Activated T-cell treated with anti-CD3 and anti-CD28 coated beads, Interleukin-2, amount 50 U/mL, for 72 hours (primary cell): ENCODE measurements around the gene TRA2B. TPM values are rescaled to one million over a fixed set of nuclear protein-coding genes. Genes with fewer than 3 reads are reported as not detected.

Source experiments
- ATAC-seq, 2 donors: fragments of 150-1000 bp; cut with Tn5 transposase; replicated peaks in 1 of 2; 2 replicates each; pipeline ENCODE4 v1.10.0; 2021; ENCODE audit warnings: moderate library complexity in 2 of 2, mild to moderate bottlenecking in 1 of 2
- DNase-seq, 2 donors: peaks; one replicate each; pipeline ENCODE4 v3.0.0; 2021 to 2022; ENCODE audit warnings: mixed read lengths in 1 of 2
- H3K27ac Mint-ChIP-seq: one replicate; pipeline ENCODE4 v1.8.0; 2022; ENCODE audit warnings: mild to moderate bottlenecking, moderate library complexity, mixed read lengths
- H3K27me3 Mint-ChIP-seq: one replicate; pipeline ENCODE4 v1.8.0; 2022; ENCODE audit warnings: low read depth, mixed read lengths
- H3K36me3 Mint-ChIP-seq, 2 donors: one replicate each; pipeline ENCODE4 v1.8.0; 2022; ENCODE audit warnings: mixed read lengths in 2 of 2, mild to moderate bottlenecking in 1 of 2; ENCODE audit not compliant: insufficient read depth in 2 of 2
- H3K4me1 Mint-ChIP-seq: one replicate; pipeline ENCODE4 v1.8.0; 2022; ENCODE audit warnings: low read depth, mixed read lengths
- H3K4me3 Mint-ChIP-seq, 2 donors: one replicate each; pipeline ENCODE4 v1.8.0; 2022; ENCODE audit warnings: mild to moderate bottlenecking in 2 of 2, mixed read lengths in 2 of 2, moderate library complexity in 2 of 2
- H3K9me3 Mint-ChIP-seq, 2 donors: one replicate each; pipeline ENCODE4 v1.8.0; 2022; ENCODE audit warnings: mixed read lengths in 2 of 2
- total RNA-seq, 2 donors: library from RNA; stranded (reverse); gene quantifications; one replicate each; pipeline ENCODE4 v1.2.3, GENCODE V29; 2022

Gene TRA2B
- total RNA-seq, 2 donors from 2014 or later: 215 to 233 TPM

DNA sequence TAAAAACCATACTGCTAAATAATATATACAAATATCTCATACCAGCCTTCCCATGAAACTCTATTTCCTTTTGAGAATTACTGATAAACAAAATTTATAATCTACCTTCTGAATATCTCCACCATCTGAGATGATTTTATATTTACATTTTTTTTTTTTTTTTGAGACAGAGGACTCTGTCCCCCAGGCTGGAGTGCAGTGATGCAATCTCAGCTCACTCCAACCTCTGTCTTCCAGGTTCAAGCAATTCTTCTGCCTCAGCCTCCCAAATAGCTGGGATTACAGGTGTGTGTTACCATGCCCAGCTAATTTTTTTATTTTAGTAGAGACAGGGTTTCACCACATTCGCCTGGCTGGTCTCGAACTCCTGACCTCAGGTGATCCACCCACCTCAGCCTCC lies 70.2 kb downstream of the TRA2B start:
- no peaks in the 10 kb centered on the region for H3K36me3 Mint-ChIP-seq
- DNase-seq (no peak), ATAC-seq (no peak)
- H3K9me3 Mint-ChIP-seq: no peaks in the 10 kb centered on the region
- no peaks in the 10 kb centered on the region for H3K27me3 Mint-ChIP-seq
- H3K4me1 Mint-ChIP-seq: no peaks in the 10 kb centered on the region
- H3K4me3 Mint-ChIP-seq: no peak overlapping the region
- no peak overlapping the region for H3K27ac Mint-ChIP-seq

DNA sequence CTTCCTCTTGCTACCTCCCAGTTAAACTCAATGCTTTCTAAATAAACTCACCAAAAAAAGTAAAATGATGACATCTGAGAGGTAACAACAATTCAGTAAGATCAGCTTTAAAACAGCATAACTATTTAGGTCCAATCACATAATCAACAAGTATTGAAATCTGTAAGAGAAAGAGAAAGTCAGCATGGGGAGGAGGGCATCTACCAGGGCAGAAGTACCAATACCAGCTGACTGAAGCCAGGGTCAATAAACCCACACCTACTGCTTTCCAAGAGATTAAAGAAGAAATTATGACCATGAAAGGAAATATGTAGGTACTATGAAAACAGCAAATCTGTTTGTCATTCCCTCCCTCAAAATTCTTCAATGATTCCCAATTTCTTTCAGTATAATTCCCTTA lies 70.8 kb downstream of the TRA2B start:
- Mint-ChIP-seq H3K27ac (no peak overlapping the region), H3K9me3 (no peaks in the 10 kb centered on the region)

DNA sequence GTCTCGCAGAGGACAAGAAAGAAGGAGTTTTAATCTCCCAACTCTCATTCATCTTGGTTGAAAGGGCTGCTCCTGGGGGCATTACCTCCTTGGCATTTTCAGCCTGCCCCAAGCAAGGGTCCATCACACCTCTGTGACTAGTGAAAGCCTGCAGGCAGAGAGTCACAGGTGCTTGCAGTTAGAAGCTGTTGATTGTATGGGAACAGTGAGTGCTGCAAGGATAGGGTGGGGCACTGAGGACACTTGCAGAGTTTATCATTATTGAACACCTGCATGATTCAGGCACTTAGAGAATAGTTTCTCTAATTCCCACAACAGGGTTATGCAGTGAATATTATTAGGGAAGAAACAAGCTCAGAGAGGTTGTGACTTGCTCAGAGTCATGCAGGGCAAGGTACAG lies 71.3 kb downstream of the TRA2B start:
- H3K9me3 Mint-ChIP-seq: no peaks in the 10 kb centered on the region
- no peak for ATAC-seq
- H3K4me1 Mint-ChIP-seq: no peaks in the 10 kb centered on the region
- H3K27ac Mint-ChIP-seq: no peak overlapping the region
- H3K36me3 Mint-ChIP-seq: no peaks in the 10 kb centered on the region
- H3K27me3 Mint-ChIP-seq: no peaks in the 10 kb centered on the region
- no peak overlapping the region for H3K4me3 Mint-ChIP-seq
- no peak for DNase-seq

More for the DNA sequence above, 70.8 kb downstream of the TRA2B start:
- H3K36me3 Mint-ChIP-seq: no peaks in the 10 kb centered on the region
- DNase-seq (no peak), ATAC-seq (no peak)
- no peaks in the 10 kb centered on the region for H3K4me1 Mint-ChIP-seq
- no peak overlapping the region for H3K4me3 Mint-ChIP-seq
- no peaks in the 10 kb centered on the region for H3K27me3 Mint-ChIP-seq

Other genes starting within 250 kb of the TRA2B start
- gene IGF2BP2, start 113.0 kb downstream of the TRA2B start, total RNA-seq: 1 to 10 TPM in 1 of 2 donors, under 1 TPM in 1; 0.53 to 1.2 TPM
- 1 to 10 TPM; 2.9 to 3.4 TPM for gene ETV5, start 171.1 kb upstream of the TRA2B start, total RNA-seq